GM19372 (cell line): Measurements from ENCODE around the gene PDPR.
"Not testable (repeated sequence)": the region's sequence is repeated elsewhere in the genome, so short reads cannot be mapped to it uniquely, and the experiment has no call there.

Experiments
- ATAC-seq: cut with Tn5 transposase; IDR thresholded peaks from one replicate; pipeline ENCODE4 v1.9.1; 2021; ENCODE audit warnings: mild to moderate bottlenecking, low read depth, moderate library complexity; ENCODE audit not compliant: unreplicated experiment

PDPR gene

GRCh38 chr16:70126226-70126625, 12.1 kb downstream of the PDPR start:
- ATAC-seq = not testable (repeated sequence)

GRCh38 chr16:70127706-70128105, 13.6 kb downstream of the PDPR start:
- not testable (repeated sequence) for ATAC-seq

GRCh38 chr16:70128844-70129243, 14.7 kb downstream of the PDPR start:
- ATAC-seq = not testable (repeated sequence)

GRCh38 chr16:70135796-70136195, 21.7 kb downstream of the PDPR start:
- ATAC-seq = not testable (repeated sequence)

GRCh38 chr16:70136595-70136994, 22.5 kb downstream of the PDPR start:
- not testable (repeated sequence) for ATAC-seq

- ATAC-seq = not testable (repeated sequence)
These were observed 28.6 kb downstream of the PDPR start for GRCh38 chr16:70142739-70143138.

- not testable (repeated sequence) for ATAC-seq
These were observed 29.2 kb downstream of the PDPR start for GRCh38 chr16:70143231-70143895.

- not testable (repeated sequence) for ATAC-seq
These were observed 33.7 kb downstream of the PDPR start for GRCh38 chr16:70147853-70148252.

- ATAC-seq = not testable (repeated sequence)
These were observed 34.3 kb downstream of the PDPR start for GRCh38 chr16:70148453-70148852.

- not testable (repeated sequence) for ATAC-seq
These were observed 35.2 kb downstream of the PDPR start for GRCh38 chr16:70149296-70149695.

- no peak for ATAC-seq
These were observed 37.3 kb downstream of the PDPR start for GRCh38 chr16:70151391-70151790.

- no peak for ATAC-seq
These were observed 37.9 kb downstream of the PDPR start for GRCh38 chr16:70151941-70152509.

- ATAC-seq = no peak
These were observed 38.6 kb downstream of the PDPR start for GRCh38 chr16:70152578-70153302.

GRCh38 chr16:70154736-70155135, 40.6 kb downstream of the PDPR start:
- ATAC-seq = not testable (repeated sequence)

- no peak for ATAC-seq
These were observed 42.3 kb downstream of the PDPR start for GRCh38 chr16:70156207-70156978.

- no peak for ATAC-seq
These were observed 43.0 kb downstream of the PDPR start for GRCh38 chr16:70157105-70157476.

- no peak for ATAC-seq
These were observed 43.5 kb downstream of the PDPR start for GRCh38 chr16:70157477-70158260.

GRCh38 chr16:70158261-70158939, 44.3 kb downstream of the PDPR start:
- ATAC-seq = no peak
